ENCODE data around the gene HRH3.

Gene HRH3

DNA sequence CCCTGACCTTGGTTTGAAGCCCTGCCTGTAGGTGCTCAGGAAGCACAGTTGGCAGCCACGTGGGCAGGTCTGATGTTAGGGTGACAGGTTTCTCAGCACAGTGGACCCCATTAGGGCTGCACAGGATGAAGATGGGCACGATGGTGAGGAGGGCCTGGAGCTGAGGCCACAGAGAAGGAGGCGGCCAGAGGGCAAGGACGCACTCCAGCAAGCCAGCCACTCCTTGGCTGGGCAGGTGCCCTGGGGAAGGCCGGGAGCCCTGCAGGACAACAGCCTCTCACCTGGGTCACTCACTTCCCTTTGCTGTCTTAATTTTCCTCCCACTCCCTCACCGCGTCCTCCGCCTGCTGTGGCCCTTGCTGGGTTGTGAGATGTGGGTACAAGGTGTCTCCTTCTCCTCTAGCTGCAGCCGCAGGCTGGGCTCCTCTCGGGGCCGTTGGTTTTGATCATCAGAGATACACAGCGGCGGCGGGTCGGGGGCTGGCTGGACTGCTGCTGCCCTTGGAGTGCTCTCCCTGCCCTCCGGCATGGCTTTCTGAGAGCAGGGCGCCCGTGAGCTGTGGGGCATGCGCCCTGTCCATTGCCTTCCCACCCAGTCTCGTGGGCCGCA is 23.9 kb upstream of the HRH3 start:
- no peak for FAIRE-seq

DNA sequence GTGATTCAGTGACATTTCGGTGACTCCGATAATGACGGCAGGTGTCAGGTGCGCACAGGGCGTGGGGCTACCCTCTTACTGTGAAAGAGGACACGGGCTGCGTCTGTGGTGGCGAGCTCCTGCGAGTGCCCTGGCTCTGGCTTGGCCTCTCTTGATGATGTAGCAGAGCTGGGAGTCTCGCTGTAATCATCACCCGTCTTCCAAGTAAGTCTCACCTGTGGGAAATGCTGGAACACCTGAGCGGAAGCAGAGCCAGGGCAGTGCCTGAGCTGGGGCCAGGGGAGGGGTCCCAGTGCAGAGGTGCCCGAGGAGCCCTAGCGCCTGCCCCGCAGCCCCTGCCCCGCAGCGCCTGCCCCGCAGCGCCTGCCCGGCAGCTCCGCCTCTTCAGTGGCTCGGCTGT is 23.0 kb upstream of the HRH3 start:
- FAIRE-seq = no peak

DNA sequence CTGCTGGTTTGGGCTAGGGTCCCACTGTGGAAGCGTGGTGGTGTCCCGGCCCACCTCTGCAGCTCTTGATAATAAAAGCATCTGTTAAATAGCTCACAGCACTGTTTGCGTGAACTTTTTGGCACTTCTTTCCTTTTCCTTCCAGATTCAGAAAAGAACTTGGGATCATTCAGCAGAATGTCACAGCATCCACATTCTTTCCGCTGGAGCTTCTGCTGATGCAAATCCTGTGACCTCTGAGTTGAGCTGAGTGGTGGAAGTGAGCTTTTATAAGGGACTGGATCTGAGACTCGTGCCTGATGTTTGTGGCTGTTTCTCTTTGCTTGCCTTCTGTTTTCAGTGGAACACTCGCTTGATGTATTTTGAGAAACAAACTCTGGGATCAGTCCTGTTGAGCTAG is 22.1 kb upstream of the HRH3 start:
- no peak for FAIRE-seq

DNA sequence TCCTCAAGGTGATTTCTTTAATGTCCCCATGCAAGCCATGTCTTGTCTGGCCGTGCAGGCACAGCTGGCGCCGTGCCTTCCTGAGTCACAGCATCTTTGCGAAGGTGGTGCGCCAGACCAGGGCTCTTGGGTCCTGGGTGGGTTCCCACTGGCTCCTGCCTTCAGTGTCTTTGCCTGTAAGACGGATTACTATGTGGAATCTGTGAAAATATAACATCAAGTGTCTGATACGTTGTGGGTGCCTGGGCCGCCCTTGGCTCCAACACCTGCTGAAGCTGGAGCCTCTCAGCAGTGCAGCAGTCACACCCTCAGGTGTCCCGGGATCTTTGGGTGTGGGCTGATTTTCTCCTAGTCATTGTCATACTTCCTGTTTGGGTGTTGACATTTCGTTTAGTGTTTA is 21.4 kb upstream of the HRH3 start:
- FAIRE-seq = no peak

DNA sequence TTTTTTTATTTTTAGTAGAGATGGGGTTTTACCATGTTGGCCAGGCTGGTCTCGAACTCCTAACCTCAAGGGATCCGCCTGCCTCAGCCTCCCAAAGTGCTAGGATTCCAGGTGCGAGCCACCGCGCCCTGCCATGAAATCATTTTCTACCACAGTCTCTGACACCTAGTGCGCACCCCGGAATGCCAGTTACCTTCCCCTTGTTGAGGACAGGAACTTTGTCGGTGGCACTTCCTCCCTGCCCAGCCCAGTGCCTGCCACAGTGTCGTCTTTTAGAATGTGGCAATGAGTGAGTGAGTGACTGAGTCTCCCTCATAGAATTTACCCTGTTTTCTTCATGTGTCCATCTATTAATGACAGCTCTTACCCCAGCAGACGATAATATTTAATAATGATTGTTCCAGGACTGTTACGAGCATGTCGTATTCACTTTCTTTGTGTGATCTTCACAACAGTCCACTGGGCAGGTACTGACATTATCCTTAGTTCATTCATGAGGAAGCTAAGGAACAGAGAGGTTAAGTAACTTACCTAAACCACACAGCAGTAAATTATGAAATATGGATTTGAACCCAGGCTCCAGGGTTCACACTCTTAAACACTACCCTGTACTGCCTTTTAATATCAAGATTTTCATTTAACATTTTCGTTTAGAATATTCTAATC is 20.1 kb upstream of the HRH3 start:
- FAIRE-seq = no peak

DNA sequence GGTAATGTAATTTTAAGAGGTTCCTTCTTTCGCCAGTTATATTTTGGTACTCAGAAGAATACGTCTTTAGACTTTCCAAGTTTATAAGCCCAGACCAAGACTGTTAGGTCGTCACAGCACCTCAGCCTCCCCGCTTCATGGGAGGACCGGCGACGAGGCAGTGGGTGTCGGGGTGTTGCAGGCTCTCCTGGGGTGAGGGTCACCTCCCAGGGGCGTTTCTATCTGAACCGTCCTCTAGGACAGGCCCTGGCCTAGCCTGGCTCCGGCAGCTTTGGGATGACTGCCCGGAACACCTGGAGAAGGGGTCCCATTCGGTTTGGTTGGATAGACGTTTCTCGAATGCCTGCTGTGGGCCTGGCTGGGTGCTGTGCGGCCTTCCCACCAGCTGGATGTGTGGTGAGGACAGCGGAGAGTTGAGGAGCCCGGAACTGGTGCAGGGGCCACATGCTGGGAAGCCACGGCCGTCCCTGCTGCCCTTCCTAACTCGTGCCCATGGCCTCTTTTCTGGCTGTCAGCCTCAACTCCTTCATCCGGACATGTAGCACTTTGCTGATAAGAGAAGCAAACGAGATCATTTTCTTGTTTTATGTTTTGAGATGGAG is 19.3 kb upstream of the HRH3 start:
- FAIRE-seq = no peak

DNA sequence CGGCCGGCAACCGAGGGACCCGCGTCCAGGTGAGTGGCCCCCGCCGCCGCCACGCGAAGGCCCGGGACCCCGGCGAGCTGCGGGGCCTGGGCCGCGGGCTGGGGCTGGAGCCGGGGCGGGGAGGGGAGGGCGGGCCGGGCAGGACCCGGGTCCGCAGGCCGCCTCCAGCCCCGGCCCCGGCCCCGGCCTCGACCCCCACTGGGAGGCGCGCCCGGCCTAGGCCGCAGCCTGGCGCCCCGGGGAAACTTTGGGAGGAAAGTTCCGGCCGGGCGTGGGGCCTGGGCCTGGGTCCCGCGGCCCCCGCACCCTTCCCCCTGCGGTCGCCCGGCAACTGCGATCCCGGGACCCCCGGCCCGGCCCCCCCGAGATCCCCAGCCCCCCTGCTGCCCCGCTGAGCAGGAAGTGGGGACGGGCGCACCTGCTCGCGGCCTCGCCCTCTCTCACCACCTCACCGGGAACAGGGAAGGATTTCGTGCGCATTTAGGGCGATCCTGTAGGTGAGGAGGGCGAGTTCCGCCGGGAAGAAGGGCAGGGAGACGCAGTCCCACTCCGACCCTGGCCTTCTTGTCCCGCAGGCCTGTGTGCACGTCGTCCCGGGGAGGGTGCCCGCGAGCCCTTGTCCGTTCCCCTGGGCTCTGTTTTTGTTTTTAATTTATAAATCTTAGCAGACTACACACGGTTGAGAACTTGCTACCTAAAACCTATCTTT is 18.6 kb upstream of the HRH3 start:
- FAIRE-seq = no peak

DNA sequence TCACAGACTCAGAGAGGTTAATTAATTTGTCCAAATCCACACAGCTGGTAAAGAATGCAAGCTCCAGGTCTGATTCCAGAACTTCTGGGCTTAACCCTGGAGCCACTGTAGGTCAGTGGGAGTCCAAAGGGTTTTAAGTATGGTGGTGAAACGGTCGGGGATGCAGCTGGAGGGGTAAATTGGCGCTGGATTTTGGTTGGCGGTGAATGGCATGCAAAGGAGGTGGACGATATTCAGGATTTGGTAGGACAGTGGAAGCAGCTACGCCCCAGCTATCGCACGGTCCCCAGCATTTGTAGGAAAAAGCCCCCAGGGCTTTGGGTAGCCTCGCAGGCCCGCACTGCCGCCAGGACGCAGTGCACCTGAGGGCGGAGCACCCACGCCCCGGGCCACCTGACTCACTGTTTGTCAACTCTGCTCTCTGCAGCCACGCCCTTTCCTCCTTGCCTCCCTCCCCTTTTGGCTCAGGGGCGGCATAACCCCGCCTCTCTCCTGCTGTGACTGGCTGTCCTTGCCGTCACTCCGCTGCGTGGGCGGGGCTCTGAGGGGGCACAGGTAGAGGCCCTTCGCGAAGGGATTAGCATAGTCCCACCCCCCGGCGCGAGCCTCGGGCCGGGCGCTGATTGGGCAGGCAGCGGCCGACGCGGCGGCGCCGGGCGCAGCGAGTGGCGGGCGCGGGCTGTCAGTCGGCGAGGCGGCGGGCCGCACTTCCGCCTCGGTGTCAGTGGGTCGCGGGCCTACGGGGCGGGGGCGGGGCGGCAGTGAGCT is 17.9 kb upstream of the HRH3 start, which contains the start of gene OSBPL2:
Gene OSBPL2, plus strand, starts transcription at position 721 of the 768 bp plus-strand sequence. CDS start 17,664 bp downstream, outside the sequence.
- peak; percentile 32 for FAIRE-seq

DNA sequence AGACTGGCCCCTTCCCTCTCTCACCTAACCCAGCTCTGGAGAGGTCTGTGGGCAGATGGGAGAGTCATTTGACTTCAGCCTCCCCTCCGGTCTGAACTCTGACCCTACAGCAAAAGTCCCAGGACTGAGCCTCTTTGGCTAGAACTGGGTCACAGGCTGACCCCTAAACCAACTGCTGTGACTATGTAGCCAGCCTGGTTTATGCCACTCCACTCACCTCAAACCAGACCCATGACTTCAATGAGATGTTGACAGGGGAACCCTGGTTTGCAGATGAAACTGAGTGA is 17.4 kb upstream of the HRH3 start:
- FAIRE-seq = no peak

DNA sequence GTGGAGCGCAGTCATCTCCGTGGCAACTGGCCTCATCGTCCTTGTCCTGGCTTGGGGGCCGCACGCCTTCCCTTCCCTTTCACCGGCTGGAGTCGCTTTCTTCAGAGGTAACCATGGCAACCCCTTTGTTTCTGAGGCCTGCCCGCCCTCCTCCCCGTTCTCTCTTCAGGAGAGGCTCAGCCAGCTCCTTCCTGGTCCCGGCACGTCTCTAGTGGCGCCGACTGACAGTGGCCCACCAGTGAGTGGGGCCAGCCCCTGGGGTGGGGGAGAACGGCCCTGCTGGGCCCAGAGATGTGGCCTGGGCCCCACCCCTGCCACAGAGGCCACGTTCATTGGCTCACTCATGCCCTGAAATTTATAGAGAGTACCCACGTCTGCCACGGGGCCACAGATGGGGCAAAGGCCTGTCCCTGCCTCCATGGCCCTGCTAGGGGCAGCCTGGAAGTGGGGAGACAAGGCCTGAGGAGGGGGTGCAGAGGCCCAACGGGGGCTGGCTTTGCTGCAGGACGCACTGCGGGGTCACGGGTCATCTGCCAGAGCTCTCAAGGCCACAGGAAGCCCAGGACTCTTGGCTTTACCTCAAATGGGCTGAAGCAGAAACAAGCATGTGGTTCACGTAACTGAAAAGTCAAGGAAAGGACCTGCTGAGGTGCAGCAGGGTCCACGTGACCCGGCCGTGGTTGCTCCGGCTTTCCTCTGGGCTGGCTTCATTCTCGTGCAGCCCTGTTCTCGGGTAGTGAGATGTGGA is 16.9 kb upstream of the HRH3 start:
- no peak for FAIRE-seq

DNA sequence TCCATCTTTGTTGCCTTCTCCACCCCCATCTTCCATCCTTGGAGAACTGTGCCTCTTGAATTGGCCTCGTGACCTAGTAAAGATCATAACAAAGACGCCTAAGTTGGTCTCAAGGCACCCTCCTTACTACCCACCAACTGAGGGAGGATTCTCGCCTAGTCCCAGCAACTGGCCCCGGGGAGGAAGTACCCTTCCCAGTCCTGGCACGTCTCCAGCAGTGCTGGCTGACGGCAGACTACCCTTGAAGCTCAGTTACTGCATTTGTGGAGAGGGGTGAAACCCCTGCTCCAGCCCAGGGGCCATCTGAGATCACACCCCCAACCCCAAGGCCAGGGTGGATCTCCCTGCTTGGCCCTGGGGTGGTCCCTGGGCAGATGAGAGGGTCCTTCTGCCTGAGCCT is 16.1 kb upstream of the HRH3 start:
- no peak for FAIRE-seq

DNA sequence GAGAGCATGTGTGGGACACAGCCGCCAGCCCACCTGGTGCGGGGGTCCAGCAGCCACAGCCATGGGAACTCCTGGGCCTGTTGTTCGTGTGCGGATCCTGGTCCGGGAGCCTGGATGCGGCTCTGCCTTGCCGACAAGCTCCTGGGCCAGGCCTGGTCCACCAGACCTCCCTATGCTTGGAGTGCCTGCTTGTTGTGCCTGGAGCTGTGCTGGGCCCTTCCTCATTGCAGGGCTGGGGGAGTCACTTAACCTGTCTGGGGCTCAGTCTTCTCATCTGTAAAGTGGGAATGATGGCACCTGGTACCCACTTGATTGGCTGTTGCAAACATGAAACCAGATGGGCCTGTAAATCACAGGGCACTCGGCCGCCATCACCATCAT is 15.7 kb upstream of the HRH3 start:
- no peak for FAIRE-seq

DNA sequence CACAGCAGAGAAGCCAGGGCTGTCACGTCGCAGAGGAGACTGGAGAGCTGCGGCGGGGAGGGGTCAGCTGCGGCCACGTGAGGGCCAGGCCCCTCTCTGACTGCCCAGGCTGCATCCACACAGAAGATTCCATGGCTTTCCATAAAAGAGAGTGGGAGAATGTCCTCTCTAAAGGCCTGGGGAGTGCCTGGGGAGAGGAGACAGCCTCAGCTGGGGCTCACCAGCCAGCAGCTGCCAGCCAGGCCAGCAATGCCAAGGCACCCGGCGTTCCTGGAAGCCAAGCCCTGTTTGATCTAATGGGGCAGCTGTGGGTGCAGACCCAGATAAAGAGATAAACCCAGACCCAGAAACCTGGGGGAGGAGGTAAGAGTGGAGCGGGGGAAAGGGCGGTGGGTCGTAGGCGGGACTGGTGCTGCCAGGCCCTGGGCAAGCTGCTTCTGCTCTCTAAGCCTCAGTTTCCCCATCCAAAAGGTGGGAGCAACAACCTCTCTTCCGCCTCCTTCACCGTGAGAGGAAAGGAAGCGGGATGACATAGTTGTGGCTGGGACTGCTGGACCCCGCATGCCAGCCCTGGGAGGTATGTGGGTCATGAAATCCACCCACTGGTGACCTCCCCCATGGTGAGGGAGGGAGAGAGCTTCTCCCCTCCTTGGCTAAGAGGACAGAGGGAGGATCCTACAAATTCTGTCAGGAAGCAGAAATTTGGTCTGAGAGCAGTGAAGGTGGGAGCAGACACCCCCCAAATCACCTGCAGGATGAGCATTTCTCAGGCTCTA is 15.1 kb upstream of the HRH3 start:
- FAIRE-seq = no peak

DNA sequence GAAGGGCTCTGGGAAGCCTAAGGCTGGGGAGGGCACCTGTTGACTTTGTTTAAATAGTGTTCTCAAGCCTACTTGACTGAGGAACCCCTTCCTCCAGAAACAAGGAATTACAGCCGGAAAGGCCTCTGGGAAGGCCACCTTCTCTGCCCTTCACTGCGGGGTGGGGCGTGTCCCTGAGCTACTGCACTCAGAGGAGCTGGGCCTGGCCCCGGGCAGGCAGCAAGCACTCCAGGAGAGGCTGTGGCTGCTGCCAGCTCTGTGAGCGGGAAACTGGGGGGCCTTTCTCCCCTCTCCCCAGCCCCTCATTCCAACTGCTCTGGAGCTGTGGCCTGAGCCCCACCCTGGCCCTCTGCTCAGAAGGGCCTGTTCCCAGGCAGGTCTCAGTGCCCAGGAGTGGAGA is 14.3 kb upstream of the HRH3 start:
- no peak for FAIRE-seq

DNA sequence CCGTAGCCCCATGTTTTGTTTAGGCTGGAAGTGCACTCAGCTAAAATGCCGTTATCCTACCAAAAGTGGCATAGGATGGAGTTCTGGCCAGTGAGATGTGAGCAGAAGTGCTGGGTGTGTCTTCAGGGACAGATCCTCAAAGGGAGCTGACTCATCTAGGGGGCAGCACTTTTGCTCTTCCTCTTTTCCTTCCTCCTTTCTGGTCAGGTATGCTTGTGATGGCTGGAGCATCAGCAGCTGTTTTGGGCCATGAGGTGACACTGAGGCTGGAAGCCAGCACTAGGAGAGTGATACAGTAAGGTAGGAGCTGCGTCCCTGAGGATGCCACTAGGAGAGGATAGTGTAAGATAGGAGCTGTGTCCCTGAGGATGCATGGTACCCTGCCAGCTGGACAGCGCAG is 13.6 kb upstream of the HRH3 start:
- FAIRE-seq = no peak

DNA sequence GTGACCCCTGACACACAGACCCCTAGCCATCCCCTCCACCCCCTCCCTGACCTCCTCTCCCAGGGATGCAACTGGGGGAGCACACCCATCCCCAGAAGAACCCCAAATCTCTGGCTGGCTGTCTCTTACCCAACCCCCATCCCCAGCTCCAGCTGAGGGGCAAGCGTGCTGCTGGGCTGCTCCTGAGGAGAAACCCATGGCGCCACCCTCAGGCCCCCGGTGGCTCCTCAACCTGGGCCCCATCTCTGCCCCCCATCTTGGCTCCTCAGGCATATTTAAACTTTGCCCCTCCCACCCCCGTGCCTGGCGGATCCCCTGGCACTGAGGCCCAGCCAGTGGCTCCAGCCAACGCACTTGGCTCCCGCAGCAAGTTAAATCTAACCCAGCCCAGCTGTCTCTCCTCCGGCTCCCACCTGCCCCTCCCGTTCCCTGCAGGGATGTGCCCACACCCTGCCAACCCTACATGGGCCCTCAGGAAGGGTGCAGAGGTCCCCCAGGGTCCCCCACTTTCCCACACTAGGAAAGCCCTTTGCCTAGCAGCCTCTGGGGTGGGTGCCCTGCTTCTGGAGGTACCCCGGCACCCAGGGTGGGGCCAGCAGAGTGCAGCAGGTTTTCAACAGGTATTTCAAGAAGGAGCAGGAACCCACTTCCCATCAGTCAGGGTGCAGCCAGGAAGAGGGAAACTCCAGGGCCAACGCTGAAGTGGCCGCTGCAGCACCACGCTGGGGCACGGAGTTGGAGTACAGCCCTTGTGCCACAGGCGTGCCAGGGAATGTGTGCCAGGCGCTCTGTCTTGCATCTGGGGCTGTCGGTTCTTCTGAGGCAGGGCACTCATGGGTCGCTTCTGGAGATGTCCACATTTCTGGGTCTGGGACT is 12.9 kb upstream of the HRH3 start:
- FAIRE-seq = no peak

DNA sequence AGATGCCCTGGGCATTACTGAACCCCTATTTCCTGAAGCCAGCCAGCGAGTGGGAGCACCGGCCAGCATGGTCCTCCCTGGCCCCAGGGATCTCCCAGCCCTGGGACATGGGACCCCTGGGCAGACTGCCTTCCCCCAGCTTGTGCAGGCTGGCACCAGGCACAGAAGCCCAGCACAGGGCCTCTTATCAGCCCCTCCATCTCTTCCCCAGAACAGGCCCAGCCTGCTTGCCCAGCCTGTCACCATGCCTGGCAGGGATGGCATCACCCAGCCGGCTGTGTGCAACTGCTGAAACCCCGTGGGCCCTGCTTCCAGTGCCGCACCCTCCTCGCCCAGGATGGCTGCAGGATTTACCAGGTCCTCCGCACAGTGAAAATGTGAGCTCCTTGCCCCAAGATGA is 12.1 kb upstream of the HRH3 start:
- no peak for FAIRE-seq

DNA sequence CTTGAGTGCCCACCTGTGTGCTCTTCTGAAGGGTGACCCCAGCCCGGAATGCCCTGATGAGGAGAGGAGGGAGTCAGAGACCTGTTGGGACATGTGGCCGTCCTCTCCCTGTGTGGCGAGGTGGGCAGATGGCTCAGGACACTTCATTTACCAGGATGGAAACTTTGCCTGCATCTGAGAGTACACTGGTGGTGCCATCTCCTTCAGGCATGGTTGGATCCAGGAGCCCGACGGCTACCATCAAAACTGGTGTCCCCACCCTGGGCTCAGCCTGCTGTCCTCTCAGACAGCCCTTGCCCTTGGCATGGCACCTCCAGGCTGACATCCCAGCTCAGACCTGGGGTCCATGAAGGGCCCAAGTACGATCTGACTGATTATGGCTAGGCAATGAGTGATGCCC is 11.2 kb upstream of the HRH3 start:
- FAIRE-seq = no peak

DNA sequence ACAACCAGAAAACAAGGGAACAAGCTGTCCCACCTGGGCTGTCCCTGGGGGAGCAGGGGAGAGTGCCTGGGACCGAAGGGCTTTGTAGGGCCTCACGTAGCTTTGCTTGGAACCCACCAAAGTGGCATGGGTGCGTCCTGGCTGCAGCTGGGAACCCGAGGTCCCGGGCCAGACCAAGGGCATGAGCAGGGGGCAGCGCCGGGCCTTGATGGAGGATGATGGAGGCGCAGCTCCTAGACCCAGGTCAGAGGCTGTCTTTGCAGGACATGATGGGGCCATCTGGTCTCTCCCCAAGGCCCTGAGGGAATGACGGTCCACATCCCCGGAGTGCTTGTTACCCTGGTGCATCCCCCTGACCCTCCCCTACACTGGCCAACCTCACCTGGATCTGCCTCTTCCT is 10.6 kb upstream of the HRH3 start:
- no peak for FAIRE-seq

DNA sequence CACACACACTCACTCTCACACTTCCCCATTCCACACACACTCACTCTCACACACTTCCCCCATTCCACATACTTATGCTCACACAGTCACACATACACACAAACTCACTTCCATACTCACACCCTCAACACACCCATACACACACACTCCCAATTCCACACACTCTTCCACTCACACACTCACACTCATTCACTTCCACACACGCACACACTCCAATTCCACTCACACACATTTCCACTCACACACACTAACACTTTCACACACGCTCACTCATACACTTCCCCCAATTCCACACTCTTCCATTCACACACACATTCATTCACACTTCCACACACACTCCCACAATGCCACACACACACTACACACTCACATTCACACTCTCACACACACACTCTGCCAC is 10.2 kb upstream of the HRH3 start:
- no peak for FAIRE-seq

DNA sequence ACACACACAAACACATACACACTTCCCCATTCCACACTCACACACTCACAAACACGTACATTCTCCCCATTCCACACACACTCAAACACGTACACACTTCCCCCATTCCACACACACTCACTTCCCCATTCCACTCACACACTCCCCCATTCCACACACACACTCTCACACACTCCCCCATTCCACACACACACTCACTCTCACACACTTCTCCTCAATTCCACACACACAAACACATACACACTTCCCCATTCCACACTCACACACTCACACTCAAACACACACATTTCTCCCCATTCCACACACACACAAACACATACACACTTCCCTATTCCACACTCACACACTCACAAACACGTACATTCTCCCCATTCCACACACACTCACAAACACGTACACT is 9.6 kb upstream of the HRH3 start:
- FAIRE-seq = no peak

Data from TTC549 (cell line).